Caco-2 (cell line): ENCODE data around the gene TEAD2. TPM values are rescaled to one million over a fixed set of nuclear protein-coding genes. Genes with fewer than 3 reads are reported as not detected.
A peak's percentile ranks its signal among the peaks of the same experiment; 100 is the strongest.
"Not testable (repeated sequence)": the region's sequence is repeated elsewhere in the genome, so short reads cannot be mapped to it uniquely, and the experiment has no call there.

Experiments
- BruUV-seq: library from RNA; stranded (reverse); fragments of 400-500 nt; replicated peaks from 2 replicates; lab custom pipeline; 2021; lab: Mats Ljungman, UMichigan
- CTCF ChIA-PET: fragments of 300-600 bp; sonication (Branson Sonifier 250); formaldehyde crosslinking; loops from one replicate; lab custom pipeline; 2022; ENCODE audit warnings: antibody characterized with exemption; lab: Charles Lee
- POLR2A ChIA-PET: fragments of 300-600 bp; sonication (Branson Sonifier 250); formaldehyde crosslinking; loops from one replicate; lab custom pipeline; 2022; ENCODE audit warnings: antibody characterized with exemption; lab: Charles Lee
- DNase-seq, 2 experiments: peaks; one replicate each; pipeline versions ENCODE4 v3.0.0 to v3.0.0-alpha.2; 2020 to 2022
- H3K27me3 ChIP-seq: replicated peaks from 2 replicates; pipeline ENCODE4 v1.6.0; 2011; ENCODE audit warnings: low read length; ENCODE audit not compliant: control insufficient read depth, insufficient read depth
- H3K36me3 ChIP-seq: 2 replicates; pipeline ENCODE4 v1.5.1; 2011; ENCODE audit warnings: low read length; ENCODE audit not compliant: control insufficient read depth, insufficient read depth
- H3K4me1 ChIP-seq: fragments of 250-450 bp; sonication (Bioruptor Pico); 2 replicates; pipeline ENCODE4 v1.5.1; 2020; ENCODE audit warnings: mild to moderate bottlenecking
- H3K4me3 ChIP-seq: 2 replicates; pipeline ENCODE4 v1.5.1; 2011; ENCODE audit warnings: low read depth, mild to moderate bottlenecking, control low read depth, low read length
- H3K9me3 ChIP-seq: fragments of 250-450 bp; sonication (Bioruptor Pico); 2 replicates; pipeline ENCODE4 v1.5.1; 2020; ENCODE audit warnings: mild to moderate bottlenecking, moderate library complexity
- H3K27ac Mint-ChIP-seq: one replicate; pipeline ENCODE4 v1.8.0; 2022; ENCODE audit warnings: mixed read lengths; ENCODE audit not compliant: unreplicated experiment
- H3K27me3 Mint-ChIP-seq: one replicate; pipeline ENCODE4 v1.8.0; 2022; ENCODE audit warnings: mixed read lengths; ENCODE audit not compliant: insufficient read depth, unreplicated experiment
- H3K36me3 Mint-ChIP-seq: one replicate; pipeline ENCODE4 v1.8.0; 2022; ENCODE audit warnings: mild to moderate bottlenecking, mixed read lengths; ENCODE audit not compliant: insufficient read depth, unreplicated experiment
- H3K4me1 Mint-ChIP-seq: one replicate; pipeline ENCODE4 v1.8.0; 2022; ENCODE audit warnings: low read depth, mixed read lengths; ENCODE audit not compliant: unreplicated experiment
- H3K4me3 Mint-ChIP-seq: one replicate; pipeline ENCODE4 v1.8.0; 2022; ENCODE audit warnings: mild to moderate bottlenecking, moderate library complexity, mixed read lengths; ENCODE audit not compliant: unreplicated experiment
- H3K9me3 Mint-ChIP-seq: one replicate; pipeline ENCODE4 v1.8.0; 2022; ENCODE audit warnings: mixed read lengths; ENCODE audit not compliant: unreplicated experiment
- intact Hi-C: fragments of 100-400 bp; cut with micrococcal nuclease; formaldehyde crosslinking; loops from one replicate; pipeline ENCODE4 v1.10.0; 2022; ENCODE audit not compliant: unreplicated experiment
- total RNA-seq: library from RNA; stranded (reverse); gene quantifications from 2 replicates; pipeline ENCODE4 v1.2.3, GENCODE V29; 2022
- TF ChIP-seq, protein P1 (sequence below), 2 experiments: fragments of 200-600 bp in 1 of 2; IDR thresholded peaks; 1 replicate in 1 of 2; 2 replicates in 1 of 2; pipeline versions ENCODE4 v1.5.1 to v1.8.0; 2011 to 2022; ENCODE audit warnings: antibody characterized with exemption in 1 of 2, control low read depth in 1 of 2, inconsistent platforms in 1 of 2, low read depth in 1 of 2, low read length in 1 of 2, mild to moderate bottlenecking in 1 of 2, moderate library complexity in 1 of 2; ENCODE audit not compliant: insufficient read depth in 1 of 2, severe bottlenecking in 1 of 2, unreplicated experiment in 1 of 2

TEAD2 gene
- total RNA-seq, 1 experiment from 2014 or later: 8.8 TPM

DNA sequence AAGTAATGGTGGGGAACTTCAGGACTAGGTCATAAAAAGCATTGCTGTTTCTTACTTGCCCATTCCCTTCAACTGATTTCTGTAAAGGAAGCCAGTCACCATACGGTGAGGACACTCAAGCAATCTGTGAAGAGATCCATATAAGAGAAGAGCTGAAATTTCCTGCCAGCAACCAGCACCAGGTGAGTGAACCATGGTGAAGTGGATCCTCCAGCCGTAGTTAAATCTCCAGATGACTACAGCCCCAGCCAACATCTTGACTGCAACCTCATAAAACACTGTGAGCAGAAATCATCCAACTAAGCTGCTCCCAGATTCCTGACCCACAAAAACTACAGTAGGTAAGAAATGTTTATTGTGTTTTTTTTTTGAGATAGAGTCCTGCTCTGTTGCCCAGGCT is 33.5 kb downstream of the TEAD2 start:
- no peaks in the 10 kb centered on the region for H3K9me3 ChIP-seq
- Mint-ChIP-seq H3K27ac (no peak overlapping the region), H3K9me3 (no peaks in the 10 kb centered on the region), H3K27me3 (no peaks in the 10 kb centered on the region), H3K36me3 (no peaks in the 10 kb centered on the region), H3K4me1 (no peaks in the 10 kb centered on the region), H3K4me3 (no peak overlapping the region)
- H3K4me3 ChIP-seq: no peak overlapping the region
- TF ChIP-seq, protein P1, sequence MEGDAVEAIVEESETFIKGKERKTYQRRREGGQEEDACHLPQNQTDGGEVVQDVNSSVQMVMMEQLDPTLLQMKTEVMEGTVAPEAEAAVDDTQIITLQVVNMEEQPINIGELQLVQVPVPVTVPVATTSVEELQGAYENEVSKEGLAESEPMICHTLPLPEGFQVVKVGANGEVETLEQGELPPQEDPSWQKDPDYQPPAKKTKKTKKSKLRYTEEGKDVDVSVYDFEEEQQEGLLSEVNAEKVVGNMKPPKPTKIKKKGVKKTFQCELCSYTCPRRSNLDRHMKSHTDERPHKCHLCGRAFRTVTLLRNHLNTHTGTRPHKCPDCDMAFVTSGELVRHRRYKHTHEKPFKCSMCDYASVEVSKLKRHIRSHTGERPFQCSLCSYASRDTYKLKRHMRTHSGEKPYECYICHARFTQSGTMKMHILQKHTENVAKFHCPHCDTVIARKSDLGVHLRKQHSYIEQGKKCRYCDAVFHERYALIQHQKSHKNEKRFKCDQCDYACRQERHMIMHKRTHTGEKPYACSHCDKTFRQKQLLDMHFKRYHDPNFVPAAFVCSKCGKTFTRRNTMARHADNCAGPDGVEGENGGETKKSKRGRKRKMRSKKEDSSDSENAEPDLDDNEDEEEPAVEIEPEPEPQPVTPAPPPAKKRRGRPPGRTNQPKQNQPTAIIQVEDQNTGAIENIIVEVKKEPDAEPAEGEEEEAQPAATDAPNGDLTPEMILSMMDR (IDR thresholded peaks at IDR 0.05; ENCODE audit: insufficient read depth in 1 of 2, low read depth in 1 of 2, low read length in 1 of 2, severe bottlenecking in 1 of 2, unreplicated experiment in 1 of 2): no peak
- CTCF ChIA-PET: interaction anchor here (0.5 kb wide), 1 partner anchor 140 kb away, joined by 3 read pairs; no protein-coding TSS in a partner anchor
- H3K36me3 ChIP-seq: no peaks in the 10 kb centered on the region
- intact Hi-C loops: loop anchor here (1.0 kb wide), 1 partner anchor 102 kb away; no protein-coding TSS in a partner anchor
- no peaks in the 10 kb centered on the region for H3K4me1 ChIP-seq
- no peak for DNase-seq
- POLR2A ChIA-PET: no interaction called here
- BruUV-seq: no TSS peak
- no peaks in the 10 kb centered on the region for H3K27me3 ChIP-seq

DNA sequence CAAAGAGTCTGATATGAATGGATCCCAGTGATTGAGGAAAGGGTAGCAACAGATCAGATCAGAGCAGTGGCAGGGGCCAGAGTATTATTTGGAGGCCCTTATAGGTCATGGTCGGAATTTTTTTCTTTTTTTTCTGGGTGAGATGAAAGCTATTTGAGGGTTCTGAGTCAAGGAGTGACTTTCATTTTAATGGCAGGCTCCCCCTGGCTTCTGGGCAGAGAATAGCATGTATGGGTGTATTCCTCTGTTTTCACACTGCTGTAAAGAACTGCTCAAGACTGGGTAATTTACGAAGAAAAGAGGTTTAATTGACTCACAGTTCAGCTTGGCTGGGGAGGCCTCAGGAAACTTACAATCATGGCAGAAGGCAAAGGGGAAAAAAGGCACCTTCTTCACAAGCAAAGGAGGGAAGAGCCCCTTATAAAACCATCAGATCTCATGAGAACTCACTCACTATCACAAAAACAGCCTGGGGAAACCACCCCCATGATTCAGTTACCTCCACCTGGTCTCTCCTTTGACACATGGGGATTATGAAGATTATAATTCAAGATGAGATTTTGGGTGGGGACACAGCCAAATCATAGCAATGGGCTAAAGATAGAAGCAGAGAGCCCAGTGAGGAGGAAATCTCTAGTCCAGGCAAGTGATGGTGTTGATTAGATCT is 34.2 kb downstream of the TEAD2 start:
- POLR2A ChIA-PET: no interaction called here
- Mint-ChIP-seq H3K27me3 (no peaks in the 10 kb centered on the region), H3K36me3 (no peaks in the 10 kb centered on the region), H3K9me3 (no peaks in the 10 kb centered on the region), H3K27ac (no peak overlapping the region), H3K4me1 (no peaks in the 10 kb centered on the region), H3K4me3 (no peak overlapping the region)
- Histone ChIP-seq H3K27me3 (no peaks in the 10 kb centered on the region), H3K4me1 (no peaks in the 10 kb centered on the region), H3K9me3 (0 out of 2 replicates have a peak, but pooled peaks cover 2% of the 10 kb centered on the region), H3K36me3 (no peaks in the 10 kb centered on the region), H3K4me3 (no peak overlapping the region)
- BruUV-seq: no TSS peak
- intact Hi-C loops: loop anchor here (1.0 kb wide), 1 partner anchor 102 kb away; no protein-coding TSS in a partner anchor
- TF ChIP-seq, protein P1 (IDR thresholded peaks at IDR 0.05; ENCODE audit: insufficient read depth in 1 of 2, low read depth in 1 of 2, low read length in 1 of 2, severe bottlenecking in 1 of 2, unreplicated experiment in 1 of 2): peak; percentile 64 to 74
- CTCF ChIA-PET: interaction anchor here (0.5 to 1.0 kb wide), 5 partner anchors 10 to 540 kb away, joined by 3 to 5 read pairs (median 4); no protein-coding TSS in a partner anchor
- peak; percentile 35 to 47 for DNase-seq

DNA sequence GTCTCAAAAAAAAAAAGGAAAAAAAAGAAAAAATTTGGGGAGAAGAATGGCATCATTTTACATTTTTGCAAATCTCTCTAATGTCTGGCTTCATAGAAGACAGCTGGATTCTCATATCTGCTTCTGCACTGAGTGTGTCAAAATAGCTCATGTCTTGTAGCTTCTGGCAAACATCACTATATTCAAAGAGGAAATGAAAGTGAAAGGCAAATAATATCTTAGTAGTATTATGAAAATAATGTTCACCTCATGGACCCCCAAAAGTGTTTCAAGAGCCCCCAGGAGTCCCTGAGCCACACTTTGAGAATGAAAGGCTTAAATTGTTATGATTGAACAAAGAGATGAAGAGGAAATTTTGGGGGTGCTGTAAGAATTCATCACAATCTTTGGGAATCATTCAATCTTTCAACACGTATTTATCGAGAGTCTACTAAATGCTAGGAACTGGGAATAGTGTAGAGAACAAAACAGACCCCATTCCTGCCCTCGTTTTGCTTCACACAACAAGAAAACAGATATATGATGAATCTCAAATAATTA is 36.0 kb downstream of the TEAD2 start:
- H3K4me1 Mint-ChIP-seq: no peaks in the 10 kb centered on the region
- Histone ChIP-seq H3K27me3 (no peaks in the 10 kb centered on the region), H3K4me1 (no peaks in the 10 kb centered on the region), H3K4me3 (no peak overlapping the region), H3K9me3 (0 out of 2 replicates have a peak, but pooled peaks cover 4% of the 10 kb centered on the region), H3K36me3 (no peaks in the 10 kb centered on the region)
- no peak for DNase-seq
- no peaks in the 10 kb centered on the region for H3K9me3 Mint-ChIP-seq
- ChIA-PET CTCF (no interaction called here), POLR2A (no interaction called here)
- TF ChIP-seq, protein P1 (IDR thresholded peaks at IDR 0.05; ENCODE audit: insufficient read depth in 1 of 2, low read depth in 1 of 2, low read length in 1 of 2, severe bottlenecking in 1 of 2, unreplicated experiment in 1 of 2): no peak
- no peak overlapping the region for H3K27ac Mint-ChIP-seq
- no TSS peak for BruUV-seq
- H3K27me3 Mint-ChIP-seq: no peaks in the 10 kb centered on the region
- intact Hi-C loops: no loop called here
- H3K36me3 Mint-ChIP-seq: no peaks in the 10 kb centered on the region
- no peak overlapping the region for H3K4me3 Mint-ChIP-seq

DNA sequence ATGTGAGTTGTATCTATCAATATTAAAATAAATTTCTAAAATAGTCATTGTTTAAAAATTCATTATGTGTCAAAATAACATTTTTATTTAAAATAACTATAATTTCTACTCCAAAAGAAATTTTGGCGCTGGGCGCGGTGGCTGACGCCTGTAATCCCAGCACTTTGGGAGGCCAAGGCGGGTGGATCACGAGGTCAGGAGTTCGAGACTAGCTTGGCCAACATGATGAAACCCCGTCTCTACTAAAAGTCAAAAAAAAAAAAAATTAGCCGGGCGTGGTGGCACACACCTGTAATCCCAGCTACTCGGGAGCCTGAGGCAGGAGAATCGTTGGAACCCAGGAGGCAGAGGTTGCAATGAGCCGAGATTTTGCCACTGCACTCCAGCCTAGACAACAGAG is 36.5 kb downstream of the TEAD2 start:
- H3K4me1 ChIP-seq, H3K9me3 ChIP-seq, POLR2A ChIA-PET, H3K27me3 ChIP-seq, CTCF ChIA-PET, intact Hi-C loops, DNase-seq, H3K27ac Mint-ChIP-seq, H3K9me3 Mint-ChIP-seq, H3K36me3 ChIP-seq, H3K36me3 Mint-ChIP-seq, H3K4me1 Mint-ChIP-seq, BruUV-seq, H3K4me3 Mint-ChIP-seq, H3K27me3 Mint-ChIP-seq, H3K4me3 ChIP-seq: not testable (repeated sequence)
